Lower leg skin (tissue), 4 donors: Measurements from ENCODE around the gene BBOX1. TPM values are rescaled to one million over a fixed set of nuclear protein-coding genes. Genes with fewer than 3 reads are reported as not detected.

Experiments used
- DNase-seq, 2 donors: peaks; one replicate each; pipeline ENCODE4 v3.0.0-alpha.2; 2019; ENCODE audit warnings: low spot score in 2 of 2
- H3K4me3 ChIP-seq: fragments of 200-600 bp; sonication (generic); 2 replicates; pipeline ENCODE4 v1.5.1; 2017; ENCODE audit warnings: mild to moderate bottlenecking, low read depth; ENCODE audit not compliant: poor library complexity, severe bottlenecking
- POLR2A ChIP-seq, 2 donors: fragments of 450-650 bp; IDR thresholded peaks; one replicate each; pipeline ENCODE4 v1.6.1; 2016 to 2017; ENCODE audit warnings: antibody characterized with exemption in 2 of 2, mild to moderate bottlenecking in 1 of 2, moderate library complexity in 1 of 2
- WGBS, 2 donors: methylation state at CpG; one replicate each; pipeline ENCODE4 v1.1.5; 2018; 5-methylcytosine and 5-hydroxymethylcytosine counted together
- intact Hi-C: fragments of 100-400 bp; cut with DNase I; formaldehyde crosslinking; loops from one replicate; pipeline ENCODE4 v1.15.0; 2023; ENCODE audit warnings: low total_unique reads
- total RNA-seq, 4 donors: library from RNA; depleted of rRNA; stranded (reverse); fragments of >200 nt; gene quantifications; one replicate each; pipeline ENCODE4 v1.1.0, GENCODE V29; 2016
- TF ChIP-seq, protein P1 (sequence below), 3 donors: fragments of 450-650 bp; IDR thresholded peaks; one replicate each; pipeline ENCODE4 v1.5.1; 2016; ENCODE audit warnings: antibody characterized with exemption in 3 of 3, mild to moderate bottlenecking in 3 of 3, moderate library complexity in 2 of 3

BBOX1 gene
- total RNA-seq, 4 donors from 2014 or later, result 31.2 to 48.8 (median 38.2) TPM

DNA sequence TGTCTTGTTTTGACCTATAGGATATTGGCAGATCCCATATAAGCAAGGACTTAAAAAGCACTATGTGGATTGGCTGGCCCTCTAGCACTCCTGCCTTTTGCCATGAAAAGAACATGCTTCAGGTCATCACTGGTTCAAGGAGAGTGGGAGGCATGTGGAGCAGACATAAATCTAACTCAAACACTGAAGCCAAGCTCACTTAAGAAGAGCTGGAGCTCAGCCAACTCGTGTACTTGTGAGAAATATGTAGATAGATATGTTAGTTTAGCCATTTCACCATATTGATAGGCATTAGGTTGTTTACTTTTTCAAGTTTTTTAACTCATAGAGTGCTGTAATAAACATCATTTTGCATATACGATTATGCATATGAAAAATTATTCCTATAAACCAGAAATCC is 19.9 kb upstream of the BBOX1 start:
- H3K4me3 ChIP-seq, result no peak overlapping the region
- TF ChIP-seq, protein P1, sequence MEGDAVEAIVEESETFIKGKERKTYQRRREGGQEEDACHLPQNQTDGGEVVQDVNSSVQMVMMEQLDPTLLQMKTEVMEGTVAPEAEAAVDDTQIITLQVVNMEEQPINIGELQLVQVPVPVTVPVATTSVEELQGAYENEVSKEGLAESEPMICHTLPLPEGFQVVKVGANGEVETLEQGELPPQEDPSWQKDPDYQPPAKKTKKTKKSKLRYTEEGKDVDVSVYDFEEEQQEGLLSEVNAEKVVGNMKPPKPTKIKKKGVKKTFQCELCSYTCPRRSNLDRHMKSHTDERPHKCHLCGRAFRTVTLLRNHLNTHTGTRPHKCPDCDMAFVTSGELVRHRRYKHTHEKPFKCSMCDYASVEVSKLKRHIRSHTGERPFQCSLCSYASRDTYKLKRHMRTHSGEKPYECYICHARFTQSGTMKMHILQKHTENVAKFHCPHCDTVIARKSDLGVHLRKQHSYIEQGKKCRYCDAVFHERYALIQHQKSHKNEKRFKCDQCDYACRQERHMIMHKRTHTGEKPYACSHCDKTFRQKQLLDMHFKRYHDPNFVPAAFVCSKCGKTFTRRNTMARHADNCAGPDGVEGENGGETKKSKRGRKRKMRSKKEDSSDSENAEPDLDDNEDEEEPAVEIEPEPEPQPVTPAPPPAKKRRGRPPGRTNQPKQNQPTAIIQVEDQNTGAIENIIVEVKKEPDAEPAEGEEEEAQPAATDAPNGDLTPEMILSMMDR (IDR thresholded peaks at IDR 0.05), result no peak
- no peak for TF ChIP-seq POLR2A (IDR thresholded peaks at IDR 0.05)
- DNase-seq, result no peak
- 60 to 65% methylated on average over 2 of the region's 2 CpGs for WGBS, 2 donors
- intact Hi-C loops, result no loop called here

- no peak for DNase-seq
Measured at GRCh38 chr11:27022659-27023251, 17.9 kb upstream of the BBOX1 start.

DNA sequence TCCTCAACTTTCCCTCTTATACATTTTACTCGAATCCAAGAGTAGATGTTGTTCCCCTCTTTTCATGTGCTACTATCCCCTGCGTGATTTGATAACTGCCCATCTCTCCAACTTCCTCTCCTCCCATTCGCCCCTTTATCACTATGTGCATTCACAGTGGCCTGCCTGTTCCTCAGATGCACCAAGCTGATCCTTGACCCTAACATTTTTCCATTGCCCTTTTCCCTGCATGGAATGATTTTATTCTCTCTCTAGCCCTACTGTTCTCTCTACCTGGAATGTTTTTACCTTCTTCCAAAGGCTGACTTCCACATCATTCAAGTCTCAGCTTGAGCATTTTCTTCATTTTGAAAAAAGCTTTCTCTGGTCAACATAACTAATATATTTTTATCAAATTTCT is 15.8 kb upstream of the BBOX1 start:
- DNase-seq, result no peak
- TF ChIP-seq POLR2A (IDR thresholded peaks at IDR 0.05), result no peak
- TF ChIP-seq, protein P1 (IDR thresholded peaks at IDR 0.05), result no peak
- 90 to 98% methylated on average over 3 of the region's 3 CpGs for WGBS, 2 donors
- no peak overlapping the region for H3K4me3 ChIP-seq
- intact Hi-C loops, result no loop called here

More at GRCh38 chr11:27022659-27023251, 17.9 kb upstream of the BBOX1 start:
- no peak overlapping the region for H3K4me3 ChIP-seq
- intact Hi-C loops, result no loop called here
- no peak for TF ChIP-seq POLR2A (IDR thresholded peaks at IDR 0.05)
- TF ChIP-seq, protein P1 (IDR thresholded peaks at IDR 0.05), result no peak
- 43 to 65% methylated on average over 1 of the region's 1 CpG for WGBS, 2 donors

- H3K4me3 ChIP-seq, result no peak overlapping the region
- intact Hi-C loops, result no loop called here
- no peak for DNase-seq
- WGBS, 2 donors, result 84 to 85% methylated on average over 6 of the region's 6 CpGs
- TF ChIP-seq, protein P1 (IDR thresholded peaks at IDR 0.05), result no peak
- no peak for TF ChIP-seq POLR2A (IDR thresholded peaks at IDR 0.05)
Measured at GRCh38 chr11:27025312-27025955, 15.2 kb upstream of the BBOX1 start.

GRCh38 chr11:27025957-27026733 is 14.5 kb upstream of the BBOX1 start:
- intact Hi-C loops, result no loop called here
- no peak for TF ChIP-seq POLR2A (IDR thresholded peaks at IDR 0.05)
- TF ChIP-seq, protein P1 (IDR thresholded peaks at IDR 0.05), result no peak
- H3K4me3 ChIP-seq, result no peak overlapping the region
- WGBS, 2 donors, result 81 to 90% methylated on average over 8 of the region's 8 CpGs
- DNase-seq, result no peak
